Endodermal cell (in vitro differentiated cells): ENCODE results near the gene ORM1. TPM values are rescaled to one million over a fixed set of nuclear protein-coding genes. Genes with fewer than 3 reads are reported as not detected.
"Not testable (repeated sequence)": the region's sequence is repeated elsewhere in the genome, so short reads cannot be mapped to it uniquely, and the experiment has no call there.

ENCODE experiments used
- DNase-seq: peaks from one replicate; pipeline ENCODE4 v3.0.0-alpha.2; 2017
- H3K27ac ChIP-seq: 2 replicates; pipeline ENCODE4 v1.5.1; 2013; ENCODE audit warnings: mild to moderate bottlenecking, low read depth, low read length, moderate library complexity
- H3K27me3 ChIP-seq: 2 replicates; pipeline ENCODE4 v1.6.1; 2013; ENCODE audit warnings: mild to moderate bottlenecking, low read length, moderate library complexity; ENCODE audit not compliant: insufficient read depth, control insufficient read depth, poor library complexity, severe bottlenecking
- H3K36me3 ChIP-seq: 2 replicates; pipeline ENCODE4 v1.7.0; 2013; ENCODE audit warnings: mild to moderate bottlenecking, low read length, moderate library complexity; ENCODE audit not compliant: control insufficient read depth, insufficient read depth
- H3K4me1 ChIP-seq: one replicate; pipeline ENCODE4 v1.7.0; 2013; ENCODE audit warnings: low read length; ENCODE audit not compliant: control insufficient read depth, insufficient read depth
- H3K4me3 ChIP-seq: 2 replicates; pipeline ENCODE4 v1.5.1; 2013; ENCODE audit warnings: mild to moderate bottlenecking, low read length, moderate library complexity
- H3K9ac ChIP-seq: 2 replicates; pipeline ENCODE4 v1.6.1; 2013; ENCODE audit warnings: mild to moderate bottlenecking, low read length, moderate library complexity; ENCODE audit not compliant: poor library complexity, severe bottlenecking; ENCODE audit errors: extremely low read depth
- H3K9me3 ChIP-seq: 2 replicates; pipeline ENCODE4 v1.6.1; 2013; ENCODE audit warnings: mild to moderate bottlenecking, low read length, moderate library complexity; ENCODE audit not compliant: control insufficient read depth
- H3K27ac Mint-ChIP-seq: 2 replicates; pipeline ENCODE4 v1.8.0; 2020; ENCODE audit warnings: mixed read lengths
- H3K27me3 Mint-ChIP-seq: 2 replicates; pipeline ENCODE4 v1.8.0; 2021; ENCODE audit warnings: mild to moderate bottlenecking, mixed read lengths; ENCODE audit not compliant: insufficient read depth
- H3K36me3 Mint-ChIP-seq: 2 replicates; pipeline ENCODE4 v1.8.0; 2020; ENCODE audit warnings: low read depth, mixed read lengths
- H3K4me1 Mint-ChIP-seq: 2 replicates; pipeline ENCODE4 v1.8.0; 2020; ENCODE audit warnings: mixed read lengths
- H3K4me3 Mint-ChIP-seq: 2 replicates; pipeline ENCODE4 v1.8.0; 2020; ENCODE audit warnings: mild to moderate bottlenecking, moderate library complexity, mixed read lengths
- H3K9me3 Mint-ChIP-seq: 2 replicates; pipeline ENCODE4 v1.8.0; 2020; ENCODE audit warnings: mild to moderate bottlenecking, mixed read lengths
- WGBS, 2 experiments: methylation state at CpG; one replicate each; pipeline versions ENCODE4 v1.1.5 to v1.1.7; 2013; ENCODE audit warnings: missing lambda C conversion rate in 2 of 2, mixed read lengths in 1 of 2; ENCODE audit not compliant: insufficient coverage in 1 of 2, insufficient read length in 1 of 2; 5-methylcytosine and 5-hydroxymethylcytosine counted together
- total RNA-seq, 2 donors: library from RNA; stranded (reverse); fragmentation: NEBNext Ultra II Directional in 1 of 2; extraction: Animal tissue kit (Norgen Biotek cat#: 25700) in 1 of 2; gene quantifications; 2 replicates in 1 of 2; 3 replicates in 1 of 2; pipeline ENCODE4 v1.2.1, GENCODE V29; 2021
- TF ChIP-seq, protein P1 (sequence below): fragments of 200-600 bp; sonication (generic); conservative IDR thresholded peaks from 2 replicates; pipeline ENCODE4 v1.5.0; 2021; ENCODE audit warnings: antibody characterized with exemption, mild to moderate bottlenecking

ORM1 gene
- total RNA-seq, 2 donors from 2014 or later: 0.59 TPM; not detected in 1

GRCh38 chr9:114324492-114324891 is 1.6 kb downstream of the ORM1 start:
- no peaks in the 10 kb centered on the region for H3K4me1 ChIP-seq
- no peak overlapping the region for H3K27ac ChIP-seq
- H3K36me3 Mint-ChIP-seq: no peaks in the 10 kb centered on the region
- H3K27ac Mint-ChIP-seq: no peak overlapping the region
- no peak overlapping the region for H3K4me3 Mint-ChIP-seq
- 89 to 94% methylated on average over 4 to 8 of the region's 8 CpGs for WGBS, 2 experiments
- H3K4me1 Mint-ChIP-seq: no peaks in the 10 kb centered on the region
- no peak overlapping the region for H3K4me3 ChIP-seq
- H3K27me3 Mint-ChIP-seq: no peaks in the 10 kb centered on the region
- H3K9me3 ChIP-seq: no peaks in the 10 kb centered on the region
- H3K9me3 Mint-ChIP-seq: no peaks in the 10 kb centered on the region
- H3K9ac ChIP-seq: no peak overlapping the region
- TF ChIP-seq, protein P1, sequence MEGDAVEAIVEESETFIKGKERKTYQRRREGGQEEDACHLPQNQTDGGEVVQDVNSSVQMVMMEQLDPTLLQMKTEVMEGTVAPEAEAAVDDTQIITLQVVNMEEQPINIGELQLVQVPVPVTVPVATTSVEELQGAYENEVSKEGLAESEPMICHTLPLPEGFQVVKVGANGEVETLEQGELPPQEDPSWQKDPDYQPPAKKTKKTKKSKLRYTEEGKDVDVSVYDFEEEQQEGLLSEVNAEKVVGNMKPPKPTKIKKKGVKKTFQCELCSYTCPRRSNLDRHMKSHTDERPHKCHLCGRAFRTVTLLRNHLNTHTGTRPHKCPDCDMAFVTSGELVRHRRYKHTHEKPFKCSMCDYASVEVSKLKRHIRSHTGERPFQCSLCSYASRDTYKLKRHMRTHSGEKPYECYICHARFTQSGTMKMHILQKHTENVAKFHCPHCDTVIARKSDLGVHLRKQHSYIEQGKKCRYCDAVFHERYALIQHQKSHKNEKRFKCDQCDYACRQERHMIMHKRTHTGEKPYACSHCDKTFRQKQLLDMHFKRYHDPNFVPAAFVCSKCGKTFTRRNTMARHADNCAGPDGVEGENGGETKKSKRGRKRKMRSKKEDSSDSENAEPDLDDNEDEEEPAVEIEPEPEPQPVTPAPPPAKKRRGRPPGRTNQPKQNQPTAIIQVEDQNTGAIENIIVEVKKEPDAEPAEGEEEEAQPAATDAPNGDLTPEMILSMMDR: no peak
- H3K36me3 ChIP-seq: no peaks in the 10 kb centered on the region
- no peaks in the 10 kb centered on the region for H3K27me3 ChIP-seq
- peak; percentile 66 for DNase-seq

GRCh38 chr9:114324965-114325364 is 2.1 kb downstream of the ORM1 start:
- not testable (repeated sequence) for H3K9me3 Mint-ChIP-seq, H3K4me1 ChIP-seq, H3K4me3 ChIP-seq, H3K27me3 Mint-ChIP-seq, DNase-seq, H3K9ac ChIP-seq, H3K36me3 Mint-ChIP-seq, H3K27ac Mint-ChIP-seq, H3K9me3 ChIP-seq, H3K27ac ChIP-seq, H3K4me3 Mint-ChIP-seq, H3K27me3 ChIP-seq, H3K4me1 Mint-ChIP-seq, H3K36me3 ChIP-seq
- WGBS, 2 experiments: 85 to 88% methylated on average over 6 to 7 of the region's 9 CpGs

DNA sequence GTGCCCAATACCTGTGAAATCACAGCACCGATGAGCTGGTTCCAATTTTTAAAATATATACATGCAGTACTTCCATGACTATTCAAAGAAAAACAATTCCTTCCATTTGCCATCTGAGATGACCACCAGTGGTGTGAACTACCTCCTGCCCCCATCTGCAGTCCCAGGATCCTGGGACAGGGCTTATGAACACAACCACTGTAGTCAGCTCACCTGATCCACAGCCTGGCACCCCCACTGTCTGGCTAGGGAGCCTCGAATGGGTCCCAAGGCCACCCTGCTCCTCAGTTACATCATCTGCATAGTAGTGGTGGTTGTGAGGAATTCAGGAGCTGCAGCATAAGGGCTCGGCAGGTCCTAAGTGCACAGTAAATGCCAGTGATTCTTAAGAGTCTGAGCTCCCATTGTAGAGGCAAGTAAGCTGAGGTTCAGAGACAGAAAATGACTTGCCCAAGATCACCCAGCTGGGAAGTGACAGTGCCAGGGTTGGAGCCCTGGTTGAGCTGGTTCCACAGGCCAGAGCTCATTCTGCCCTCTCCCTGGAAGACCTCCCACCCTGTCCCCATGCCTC is 2.9 kb downstream of the ORM1 start:
- WGBS, 2 experiments: 91 to 100% methylated on average over 1 to 3 of the region's 3 CpGs
- not testable (repeated sequence) for H3K27me3 ChIP-seq, H3K27ac ChIP-seq, H3K36me3 ChIP-seq, H3K27ac Mint-ChIP-seq, H3K4me1 ChIP-seq, H3K9me3 ChIP-seq, H3K4me3 Mint-ChIP-seq, H3K4me1 Mint-ChIP-seq, H3K36me3 Mint-ChIP-seq, H3K9me3 Mint-ChIP-seq, H3K4me3 ChIP-seq, H3K9ac ChIP-seq, H3K27me3 Mint-ChIP-seq
- peak; percentile 68 for DNase-seq

DNA sequence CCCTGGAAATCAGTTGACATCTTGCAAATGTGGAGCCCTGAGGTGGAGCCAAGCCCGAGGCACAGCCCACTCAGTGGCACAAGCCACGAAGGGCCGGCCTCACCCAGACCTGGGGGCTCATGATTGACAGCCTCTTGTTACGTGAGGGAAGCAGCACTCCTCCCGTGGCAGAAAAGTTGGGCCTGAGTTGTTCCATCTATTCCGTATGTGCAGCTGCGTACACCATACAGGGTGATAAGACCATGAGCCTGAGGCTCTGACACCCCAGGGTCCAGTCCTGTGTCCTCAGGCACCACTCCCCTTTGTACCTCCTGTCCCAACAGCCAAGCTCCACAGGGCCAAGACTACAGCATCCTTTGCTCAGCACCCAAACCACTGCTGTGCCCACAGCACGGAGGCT is 4.9 kb downstream of the ORM1 start:
- Histone ChIP-seq H3K9ac (no peak overlapping the region), H3K27ac (no peak overlapping the region), H3K36me3 (no peaks in the 10 kb centered on the region), H3K27me3 (no peaks in the 10 kb centered on the region), H3K4me1 (no peaks in the 10 kb centered on the region), H3K9me3 (no peaks in the 10 kb centered on the region), H3K4me3 (no peak overlapping the region)
- 94 to 100% methylated on average over 8 of the region's 8 CpGs for WGBS, 2 experiments
- H3K27ac Mint-ChIP-seq: no peak overlapping the region
- DNase-seq: no peak
- no peaks in the 10 kb centered on the region for H3K36me3 Mint-ChIP-seq
- TF ChIP-seq, protein P1: no peak
- H3K4me1 Mint-ChIP-seq: no peaks in the 10 kb centered on the region
- no peaks in the 10 kb centered on the region for H3K27me3 Mint-ChIP-seq
- no peaks in the 10 kb centered on the region for H3K9me3 Mint-ChIP-seq
- no peak overlapping the region for H3K4me3 Mint-ChIP-seq

GRCh38 chr9:114328357-114328820 is 5.5 kb downstream of the ORM1 start:
- not testable (repeated sequence) for H3K4me1 ChIP-seq, H3K9me3 ChIP-seq, H3K4me3 ChIP-seq, H3K9ac ChIP-seq, H3K36me3 ChIP-seq, H3K4me1 Mint-ChIP-seq, H3K27ac Mint-ChIP-seq, H3K4me3 Mint-ChIP-seq, H3K36me3 Mint-ChIP-seq, H3K9me3 Mint-ChIP-seq, DNase-seq, H3K27ac ChIP-seq, H3K27me3 ChIP-seq, H3K27me3 Mint-ChIP-seq
- 92 to 93% methylated on average over 10 of the region's 10 CpGs for WGBS, 2 experiments
